ENCODE data around the gene PGPEP1.

The PGPEP1 gene

DNA sequence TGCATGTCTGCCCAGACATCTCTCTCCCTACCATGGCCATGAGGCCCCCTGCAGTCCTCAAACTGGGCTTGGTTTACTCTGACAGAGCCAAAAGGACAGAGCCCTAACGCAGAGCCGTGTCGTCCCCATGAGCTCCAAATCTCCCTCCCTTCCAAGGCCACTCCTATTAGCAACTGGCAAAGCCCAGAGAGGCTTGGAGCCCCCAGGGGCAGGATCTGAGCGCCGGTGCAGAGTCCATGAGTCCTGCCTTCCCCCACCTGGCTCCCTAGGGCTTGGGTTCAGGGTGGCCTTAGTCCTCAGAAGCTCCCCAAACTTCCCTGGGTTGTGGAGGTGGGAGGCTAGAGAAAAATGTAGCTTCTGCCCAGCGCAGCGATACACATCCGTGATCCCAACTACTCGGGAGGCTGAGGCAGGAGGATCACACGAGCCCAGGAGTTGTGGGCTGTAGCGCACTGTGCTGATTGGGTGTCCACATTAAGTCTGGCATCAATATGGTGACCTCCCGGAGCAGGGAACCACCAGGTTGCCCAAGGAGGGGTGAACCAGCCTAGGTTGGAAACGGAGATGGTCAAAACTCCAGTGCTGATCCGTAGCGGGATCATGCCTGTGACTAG, 7.4 kb upstream of the PGPEP1 start:
- no peak overlapping the region for H2AFZ ChIP-seq (ENCODE audit: low read depth)
- H3K27me3 ChIP-seq (ENCODE audit: insufficient read depth, low read depth) = peaks cover 7% of the 10 kb centered on the region; the same call in 1 of the 2 replicates
- peaks cover 6% of the 10 kb centered on the region for H3K4me1 ChIP-seq (ENCODE audit: low read depth, poor library complexity, severe bottlenecking)
- H4K20me1 ChIP-seq (ENCODE audit: insufficient read depth) = no peaks in the 10 kb centered on the region
- H3K36me3 ChIP-seq (ENCODE audit: insufficient read depth) = no peaks in the 10 kb centered on the region
- TF ChIP-seq, protein P1, sequence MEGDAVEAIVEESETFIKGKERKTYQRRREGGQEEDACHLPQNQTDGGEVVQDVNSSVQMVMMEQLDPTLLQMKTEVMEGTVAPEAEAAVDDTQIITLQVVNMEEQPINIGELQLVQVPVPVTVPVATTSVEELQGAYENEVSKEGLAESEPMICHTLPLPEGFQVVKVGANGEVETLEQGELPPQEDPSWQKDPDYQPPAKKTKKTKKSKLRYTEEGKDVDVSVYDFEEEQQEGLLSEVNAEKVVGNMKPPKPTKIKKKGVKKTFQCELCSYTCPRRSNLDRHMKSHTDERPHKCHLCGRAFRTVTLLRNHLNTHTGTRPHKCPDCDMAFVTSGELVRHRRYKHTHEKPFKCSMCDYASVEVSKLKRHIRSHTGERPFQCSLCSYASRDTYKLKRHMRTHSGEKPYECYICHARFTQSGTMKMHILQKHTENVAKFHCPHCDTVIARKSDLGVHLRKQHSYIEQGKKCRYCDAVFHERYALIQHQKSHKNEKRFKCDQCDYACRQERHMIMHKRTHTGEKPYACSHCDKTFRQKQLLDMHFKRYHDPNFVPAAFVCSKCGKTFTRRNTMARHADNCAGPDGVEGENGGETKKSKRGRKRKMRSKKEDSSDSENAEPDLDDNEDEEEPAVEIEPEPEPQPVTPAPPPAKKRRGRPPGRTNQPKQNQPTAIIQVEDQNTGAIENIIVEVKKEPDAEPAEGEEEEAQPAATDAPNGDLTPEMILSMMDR (conservative IDR thresholded peaks at IDR 0.05; ENCODE audit: low read depth, low read length) = no peak
- no peak overlapping the region for H3K4me3 ChIP-seq (IDR thresholded peaks at IDR 0.05; ENCODE audit: insufficient read depth, low read depth, low read length)
- H3K27ac ChIP-seq = no peak overlapping the region
- H3K79me2 ChIP-seq (ENCODE audit: insufficient read depth, low read depth) = no peaks in the 10 kb centered on the region
- H3K4me2 ChIP-seq = no peak overlapping the region
- no peak overlapping the region for H3K9ac ChIP-seq

DNA sequence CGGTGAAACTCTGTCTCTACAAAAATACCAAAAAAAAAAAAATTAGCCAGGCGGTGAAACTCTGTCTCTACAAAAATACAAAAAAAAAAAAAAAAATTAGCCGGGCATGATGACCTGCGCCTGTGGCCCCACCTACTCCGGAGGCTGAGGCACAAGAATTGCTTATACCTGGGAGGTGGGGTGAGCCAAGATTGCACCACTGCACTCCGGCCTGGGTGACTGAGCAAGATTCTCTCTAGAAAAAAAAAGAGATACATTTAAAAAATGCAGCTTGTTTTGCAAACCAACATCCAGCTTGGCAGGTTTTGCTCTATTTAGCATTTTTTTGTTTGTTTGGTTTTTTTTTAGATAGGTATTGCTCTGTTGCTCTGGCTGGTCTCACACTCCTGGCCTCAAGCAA, 6.7 kb upstream of the PGPEP1 start:
- TF ChIP-seq, protein P1 (conservative IDR thresholded peaks at IDR 0.05; ENCODE audit: low read depth, low read length) = no peak
- no peak overlapping the region for H2AFZ ChIP-seq (ENCODE audit: low read depth)
- no peaks in the 10 kb centered on the region for H4K20me1 ChIP-seq (ENCODE audit: insufficient read depth)
- H3K36me3 ChIP-seq (ENCODE audit: insufficient read depth) = no peaks in the 10 kb centered on the region
- no peak overlapping the region for H3K27ac ChIP-seq
- H3K27me3 ChIP-seq (ENCODE audit: insufficient read depth, low read depth) = peaks cover 7% of the 10 kb centered on the region; the same call in 1 of the 2 replicates
- no peak overlapping the region for H3K4me3 ChIP-seq (IDR thresholded peaks at IDR 0.05; ENCODE audit: insufficient read depth, low read depth, low read length)
- H3K9ac ChIP-seq = no peak overlapping the region
- H3K4me2 ChIP-seq = no peak overlapping the region
- peaks cover 3% of the 10 kb centered on the region for H3K4me1 ChIP-seq (ENCODE audit: low read depth, poor library complexity, severe bottlenecking)
- H3K79me2 ChIP-seq (ENCODE audit: insufficient read depth, low read depth) = no peaks in the 10 kb centered on the region

DNA sequence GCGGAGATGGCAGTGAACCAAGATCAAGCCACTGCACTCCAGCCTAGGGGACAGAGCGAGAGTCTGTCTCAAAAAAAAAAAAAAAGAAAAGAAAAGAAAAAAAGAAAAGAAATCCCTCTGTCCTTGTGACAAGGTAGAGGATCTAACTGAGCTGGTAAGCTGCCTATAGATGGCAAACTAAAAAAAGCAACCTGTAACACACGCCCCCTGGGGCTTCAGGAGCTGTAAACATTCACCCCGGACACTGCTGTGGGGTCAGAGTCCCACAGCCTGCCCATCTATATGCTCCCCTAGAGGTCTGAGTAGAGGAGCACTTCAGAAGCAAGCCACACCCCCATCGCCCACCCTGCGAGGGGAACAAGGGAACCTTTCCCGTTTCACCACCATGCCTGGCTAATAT, 4.3 kb upstream of the PGPEP1 start:
- Histone ChIP-seq H3K36me3 (ENCODE audit: insufficient read depth) (no peaks in the 10 kb centered on the region), H3K9ac (no peak overlapping the region), H3K27ac (no peak overlapping the region), H4K20me1 (ENCODE audit: insufficient read depth) (no peaks in the 10 kb centered on the region), H2AFZ (ENCODE audit: low read depth) (no peak overlapping the region), H3K4me1 (ENCODE audit: low read depth, poor library complexity, severe bottlenecking) (peaks cover 10% of the 10 kb centered on the region), H3K79me2 (ENCODE audit: insufficient read depth, low read depth) (no peaks in the 10 kb centered on the region), H3K27me3 (ENCODE audit: insufficient read depth, low read depth) (peaks cover 7% of the 10 kb centered on the region; the same call in 1 of the 2 replicates), H3K4me3 (IDR thresholded peaks at IDR 0.05; ENCODE audit: insufficient read depth, low read depth, low read length) (no peak overlapping the region), H3K4me2 (no peak overlapping the region)
- TF ChIP-seq, protein P1 (conservative IDR thresholded peaks at IDR 0.05; ENCODE audit: low read depth, low read length) = no peak

DNA sequence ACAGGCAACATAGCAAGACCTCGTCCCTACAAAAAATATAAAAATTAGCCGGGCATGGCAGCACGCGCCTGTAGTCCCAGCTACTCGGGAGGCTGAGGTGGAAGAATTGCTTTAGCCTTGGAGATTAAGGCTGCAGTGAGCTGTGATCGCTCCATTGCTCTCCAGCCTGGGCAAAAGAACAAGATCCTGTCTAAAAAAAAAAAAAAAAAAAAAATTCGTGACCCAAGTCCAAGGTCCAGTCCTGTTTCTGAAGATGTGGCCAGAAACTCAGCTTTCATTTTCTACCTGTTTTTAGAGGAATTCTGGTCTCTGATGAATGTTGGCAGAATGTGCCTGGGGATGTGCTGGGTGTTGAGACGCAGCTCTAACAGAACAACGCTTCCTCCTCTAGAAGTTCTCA, 1.9 kb upstream of the PGPEP1 start:
- Histone ChIP-seq H2AFZ (ENCODE audit: low read depth) (no peak overlapping the region), H3K4me2 (no peak overlapping the region), H3K27ac (no peak overlapping the region), H3K36me3 (ENCODE audit: insufficient read depth) (no peaks in the 10 kb centered on the region), H3K27me3 (ENCODE audit: insufficient read depth, low read depth) (peaks cover 5% of the 10 kb centered on the region; the same call in 1 of the 2 replicates), H3K4me3 (IDR thresholded peaks at IDR 0.05; ENCODE audit: insufficient read depth, low read depth, low read length) (no peak overlapping the region), H3K79me2 (ENCODE audit: insufficient read depth, low read depth) (no peaks in the 10 kb centered on the region), H4K20me1 (ENCODE audit: insufficient read depth) (no peaks in the 10 kb centered on the region), H3K9ac (no peak overlapping the region), H3K4me1 (ENCODE audit: low read depth, poor library complexity, severe bottlenecking) (peaks cover 15% of the 10 kb centered on the region)
- TF ChIP-seq, protein P1 (conservative IDR thresholded peaks at IDR 0.05; ENCODE audit: low read depth, low read length) = no peak
